Measurements from ENCODE around the gene SHH.

The SHH gene

DNA sequence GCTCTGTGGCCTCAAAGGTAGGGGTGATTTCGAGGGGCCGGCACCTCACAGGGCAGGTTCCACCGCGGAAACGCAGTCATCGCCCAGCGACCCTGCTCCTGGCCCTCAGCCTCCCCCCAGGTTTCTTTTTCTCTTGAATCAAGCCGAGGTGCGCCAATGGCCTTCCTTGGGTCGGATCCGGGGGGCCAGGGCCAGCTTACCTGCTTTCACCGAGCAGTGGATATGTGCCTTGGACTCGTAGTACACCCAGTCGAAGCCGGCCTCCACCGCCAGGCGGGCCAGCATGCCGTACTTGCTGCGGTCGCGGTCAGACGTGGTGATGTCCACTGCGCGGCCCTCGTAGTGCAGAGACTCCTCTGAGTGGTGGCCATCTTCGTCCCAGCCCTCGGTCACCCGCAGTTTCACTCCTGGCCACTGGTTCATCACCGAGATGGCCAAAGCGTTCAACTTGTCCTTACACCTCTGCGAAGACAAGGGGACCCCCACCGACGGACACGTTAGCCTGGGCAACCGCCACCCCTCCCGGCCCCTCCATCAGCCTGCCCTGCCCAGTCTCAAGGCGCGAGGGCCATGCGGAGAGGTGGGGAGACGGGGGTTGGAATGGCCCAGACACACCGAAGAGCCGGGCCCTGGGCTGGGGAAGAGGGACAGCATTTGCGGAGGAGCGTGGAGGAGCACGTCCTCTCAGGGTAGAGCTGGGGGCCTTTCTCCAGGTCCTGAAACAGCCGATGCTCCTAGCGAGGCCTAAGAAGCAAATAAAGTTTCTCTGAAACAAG lies 6.0 kb downstream of the SHH start:
- DNase-seq (ENCODE audit: low read depth) = no peak

DNA sequence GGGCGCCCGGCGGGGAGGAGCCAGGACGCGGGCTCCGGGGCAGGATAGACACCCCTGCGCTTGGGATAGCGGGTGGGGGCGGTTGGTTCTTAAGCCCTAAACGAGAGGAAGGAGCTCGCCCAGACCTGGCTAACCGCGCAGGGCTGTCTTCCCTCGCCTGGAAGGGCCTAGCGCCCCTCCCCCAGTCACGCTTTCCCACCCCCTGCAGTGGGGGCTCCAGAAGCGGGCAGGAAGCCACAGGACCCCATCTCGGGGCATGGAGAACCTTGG lies 6.5 kb downstream of the SHH start:
- no peak for DNase-seq (ENCODE audit: low read depth)

- DNase-seq (ENCODE audit: low read depth) = no peak
Measured at GRCh38 chr7:155804897-155805825, 7.1 kb downstream of the SHH start.

DNA sequence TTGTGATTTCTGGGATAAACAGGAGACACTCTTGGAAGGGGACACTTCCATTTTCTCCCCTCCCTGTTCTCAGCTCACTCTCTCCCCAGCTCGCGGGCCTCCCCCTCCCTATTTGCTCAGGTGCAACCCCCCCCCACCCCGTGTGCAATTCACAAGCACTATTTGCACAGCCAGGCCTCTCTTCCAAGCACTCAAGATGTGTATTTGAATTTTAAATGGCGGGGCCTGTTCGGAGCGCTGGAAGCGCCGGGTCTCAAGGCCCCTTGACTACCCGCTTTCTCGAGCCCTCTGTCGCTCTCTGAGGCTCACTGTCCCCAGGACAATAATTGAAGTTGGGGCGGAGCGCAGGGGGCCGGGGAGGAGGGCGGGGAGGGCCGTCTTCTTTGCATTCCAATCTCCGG lies 7.8 kb downstream of the SHH start:
- no peak for DNase-seq (ENCODE audit: low read depth)

GRCh38 chr7:155803418-155804376 lies 8.6 kb downstream of the SHH start:
- DNase-seq (ENCODE audit: low read depth) = no peak

DNA sequence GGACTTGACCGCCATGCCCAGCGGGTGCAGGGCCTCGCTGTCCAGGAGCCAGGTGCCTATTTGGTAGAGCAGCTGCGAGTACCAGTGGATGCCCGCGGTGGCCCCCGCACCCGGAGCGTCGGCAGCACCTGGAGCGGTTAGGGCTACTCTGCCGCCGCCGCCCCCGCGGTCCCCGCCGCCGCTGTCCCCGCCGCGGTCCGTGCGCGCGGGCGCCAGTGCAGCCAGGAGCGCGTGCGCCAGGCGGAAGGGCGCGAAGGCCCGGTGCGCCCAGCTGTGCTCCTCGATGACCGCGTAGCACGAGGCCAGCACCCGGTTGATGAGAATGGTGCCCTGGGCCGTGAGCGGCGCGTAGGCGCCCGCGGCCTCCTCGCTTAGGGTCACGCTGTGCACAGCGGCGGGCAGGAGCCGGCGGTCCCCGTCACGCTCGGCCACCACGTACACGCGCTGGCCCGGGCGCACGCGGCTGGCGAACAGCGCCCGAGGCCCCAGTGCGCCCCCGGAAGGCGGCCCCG lies 9.3 kb downstream of the SHH start:
- DNase-seq (ENCODE audit: low read depth) = no peak

- no peak for DNase-seq (ENCODE audit: low read depth)
Measured at GRCh38 chr7:155802291-155802690, 10.0 kb downstream of the SHH start.

DNA sequence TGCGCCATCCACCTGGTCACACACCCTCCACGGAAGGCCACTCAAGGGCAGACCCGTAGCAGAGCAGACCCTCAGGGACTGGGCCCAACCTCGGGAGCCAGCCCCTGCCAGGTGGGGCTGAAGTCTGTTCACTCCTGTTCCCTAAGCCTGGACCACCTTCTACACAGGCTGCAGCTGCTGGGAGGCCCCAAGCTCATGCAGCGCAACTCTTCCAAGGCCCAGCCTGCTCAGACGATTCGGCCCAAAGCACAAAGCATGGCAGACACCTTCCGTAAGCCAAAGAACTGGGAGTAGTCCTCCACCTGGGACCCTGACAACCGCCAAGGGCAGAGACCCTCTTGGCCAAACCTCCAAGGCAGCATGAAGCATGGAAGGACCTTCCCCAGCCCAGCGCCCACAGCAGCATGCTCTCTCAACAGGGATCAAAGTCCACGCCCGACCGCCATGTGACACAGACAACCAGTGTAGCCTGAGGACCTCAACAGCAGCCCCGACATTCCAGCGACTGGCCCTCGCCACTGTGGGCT lies 11.5 kb downstream of the SHH start:
- no peak for DNase-seq (ENCODE audit: low read depth)

DNA sequence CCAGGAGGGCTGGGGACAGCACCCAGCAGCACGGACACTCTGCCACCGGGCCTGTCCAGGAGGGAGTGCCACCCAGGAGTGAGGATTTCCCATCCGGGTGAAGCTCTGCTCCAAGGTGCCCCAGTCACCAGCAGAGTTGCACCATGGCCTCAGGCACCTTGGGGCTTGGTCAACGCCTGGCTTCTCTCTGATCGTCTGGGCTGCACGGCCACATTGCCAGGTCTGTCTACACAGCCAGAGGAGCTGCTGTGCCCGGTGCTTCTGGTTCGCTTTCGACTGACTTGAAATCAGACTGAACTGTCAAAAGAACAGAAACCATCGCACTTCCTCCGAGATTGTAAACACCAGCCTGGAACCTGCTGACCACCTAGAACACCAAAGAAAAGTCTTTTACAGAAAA lies 12.0 kb downstream of the SHH start:
- no peak for DNase-seq (ENCODE audit: low read depth)

DNA sequence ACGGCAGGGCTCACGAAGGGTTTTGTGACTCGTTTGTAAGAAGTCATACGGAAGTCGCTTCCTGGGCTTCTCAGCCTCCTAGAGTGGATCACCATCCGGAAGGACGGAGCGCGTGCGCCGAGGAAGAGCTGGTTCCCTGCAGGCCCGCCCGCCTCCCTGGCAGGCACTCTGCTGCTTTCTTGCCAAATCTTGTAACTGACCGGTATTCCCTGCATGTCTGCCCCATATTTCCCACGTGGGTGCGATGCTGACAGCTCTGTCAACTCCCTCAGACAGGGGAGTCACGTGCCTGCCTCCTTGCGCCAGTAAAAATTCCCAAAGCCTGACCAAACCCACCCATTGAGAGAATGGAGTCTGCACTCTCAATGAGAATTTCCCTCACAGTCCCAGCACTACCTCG lies 12.7 kb downstream of the SHH start:
- no peak for DNase-seq (ENCODE audit: low read depth)

DNA sequence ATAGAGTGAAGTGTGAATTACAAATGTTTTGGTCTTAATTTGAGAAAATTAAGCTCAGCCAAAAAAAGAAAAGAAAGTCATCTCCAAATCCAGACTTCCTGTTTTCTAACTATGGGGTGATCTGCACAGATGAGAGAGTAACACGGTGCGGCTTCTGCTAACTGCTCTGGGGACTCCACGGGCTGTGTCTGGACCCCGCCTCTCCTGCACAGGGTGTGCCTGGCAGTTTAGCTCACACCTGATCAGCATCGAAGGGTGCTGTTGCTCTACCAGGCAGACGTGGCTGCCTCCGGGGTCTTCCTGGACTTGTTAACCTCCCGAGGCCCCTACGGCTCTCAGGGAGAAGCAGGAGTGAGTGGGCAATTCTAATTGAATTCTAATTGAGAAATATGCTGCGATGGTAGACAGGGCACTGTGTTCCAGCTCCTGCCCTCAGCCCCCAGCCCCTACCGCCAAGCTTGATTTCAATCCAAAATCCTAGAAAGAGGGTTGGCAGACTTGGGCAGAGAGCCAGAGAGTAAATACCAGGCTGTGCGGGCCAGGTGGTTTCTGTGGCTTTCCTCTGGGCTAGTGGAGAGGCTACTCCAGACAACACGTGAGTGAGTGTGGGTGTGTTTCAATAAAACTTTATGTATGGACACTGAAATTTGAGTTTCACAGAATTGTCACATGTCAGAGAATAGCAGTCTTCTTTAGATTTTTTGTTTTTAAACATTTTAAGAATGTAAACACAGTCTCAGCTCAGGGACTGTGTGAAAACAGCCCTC lies 13.4 kb downstream of the SHH start:
- no peak for DNase-seq (ENCODE audit: low read depth)

- DNase-seq (ENCODE audit: low read depth) = no peak
Measured at GRCh38 chr7:155797262-155798250, 14.7 kb downstream of the SHH start.

DNA sequence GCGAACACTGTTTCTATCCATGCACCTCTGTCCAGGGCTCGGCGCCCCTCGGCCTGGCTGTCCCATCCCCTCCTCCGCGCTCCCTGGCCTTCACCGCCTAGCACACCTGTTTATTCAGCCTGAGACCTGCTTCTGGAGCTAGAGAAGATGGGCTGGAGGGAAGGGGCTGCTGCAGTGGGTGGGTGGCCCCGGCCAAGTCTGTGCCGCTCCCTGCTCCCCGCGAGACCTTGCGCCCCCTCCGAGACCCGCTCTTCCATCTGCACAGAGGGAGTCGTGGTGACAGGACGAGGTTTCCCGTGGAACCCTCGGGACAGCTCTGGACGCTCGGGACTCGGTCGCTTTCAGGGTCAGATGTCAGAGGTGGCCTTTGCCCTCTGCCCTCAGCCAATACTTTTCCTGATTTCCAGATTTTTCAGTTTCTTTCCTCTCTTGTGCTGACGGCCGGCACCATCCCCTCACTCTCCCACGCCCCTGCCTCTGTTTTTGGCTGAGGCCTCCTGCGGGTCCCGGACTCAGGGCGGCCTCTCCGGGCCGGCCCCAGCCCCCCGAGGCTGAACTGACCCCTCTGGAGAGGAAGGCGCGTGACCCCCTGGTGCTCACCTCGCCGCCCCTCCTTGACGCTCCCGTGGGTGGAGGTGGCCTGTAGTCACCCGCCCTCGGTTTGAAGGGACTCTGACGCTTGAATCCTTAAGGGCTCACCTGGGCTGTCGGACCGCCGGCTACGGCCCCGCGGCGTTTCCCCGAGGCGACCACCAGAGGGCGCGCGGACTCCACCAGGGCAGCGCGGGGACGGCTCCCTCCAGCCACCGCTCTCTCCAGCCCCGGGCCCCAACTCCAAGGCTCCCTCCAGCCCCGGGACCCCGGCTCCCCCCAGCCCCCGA lies 15.6 kb downstream of the SHH start:
- no peak for DNase-seq (ENCODE audit: low read depth)

- DNase-seq (ENCODE audit: low read depth) = no peak
Measured at GRCh38 chr7:155795951-155796350, 16.3 kb downstream of the SHH start.

DNA sequence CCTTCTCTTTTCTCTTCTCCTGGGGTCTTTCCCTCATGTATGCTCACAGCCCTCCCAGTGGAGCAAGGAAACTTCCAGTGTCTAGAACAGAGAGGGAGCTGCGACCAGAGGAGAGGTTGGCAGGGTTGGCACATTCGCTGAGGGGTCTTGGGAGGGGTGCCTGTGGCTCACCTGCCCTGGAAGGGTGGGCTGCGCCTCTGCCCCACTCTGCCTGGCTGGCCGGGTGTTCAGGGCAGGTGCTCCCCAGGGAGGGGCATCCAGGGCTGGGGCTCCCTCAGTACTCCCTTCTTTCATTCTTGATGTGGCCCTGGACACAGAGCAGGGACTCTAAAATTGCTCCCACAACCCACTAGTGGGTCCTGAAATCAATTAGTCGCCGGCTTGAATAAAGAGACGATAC lies 16.9 kb downstream of the SHH start:
- no peak for DNase-seq (ENCODE audit: low read depth)

DNA sequence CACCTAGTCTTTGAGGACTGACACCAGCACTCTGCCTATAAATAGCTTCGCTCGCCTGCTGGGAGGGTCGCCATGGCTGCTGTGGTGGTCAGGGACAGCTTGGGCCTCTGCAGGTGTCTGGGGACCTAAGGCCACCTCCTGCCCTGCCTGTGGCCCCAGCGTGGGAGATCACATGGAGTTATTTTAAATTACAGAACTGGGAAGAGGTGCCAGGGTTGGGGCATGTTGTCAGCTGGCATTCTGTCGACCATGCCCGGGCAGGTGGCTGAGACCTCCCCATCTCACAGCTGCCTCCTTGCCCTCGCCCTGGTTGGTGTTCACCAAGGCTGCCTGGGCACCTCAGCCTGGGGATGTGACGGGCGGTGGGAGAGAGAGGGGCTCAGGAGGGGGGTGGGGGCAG lies 18.1 kb downstream of the SHH start:
- DNase-seq (ENCODE audit: low read depth) = no peak

- no peak for DNase-seq (ENCODE audit: low read depth)
Measured at GRCh38 chr7:155793720-155794119, 18.5 kb downstream of the SHH start.

GRCh38 chr7:155792999-155793560 lies 19.2 kb downstream of the SHH start:
- DNase-seq (ENCODE audit: low read depth) = no peak
